GM23338 (cell line): ENCODE data around the gene ARSB.

ENCODE experiments used
- EZH2 ChIP-seq: fragments of 200-600 bp; sonication (generic); IDR thresholded peaks from one replicate; pipeline ENCODE4 v1.8.0; 2017; ENCODE audit warnings: antibody characterized with exemption, mild to moderate bottlenecking, low read depth; ENCODE audit not compliant: unreplicated experiment
- JUNB ChIP-seq: IDR thresholded peaks from one replicate; pipeline ENCODE4 v1.6.1; 2016; ENCODE audit warnings: antibody characterized with exemption; ENCODE audit not compliant: unreplicated experiment
- POLR2AphosphoS5 ChIP-seq: IDR thresholded peaks from 2 replicates; pipeline ENCODE4 v1.6.1; 2016; ENCODE audit warnings: antibody characterized with exemption, low read depth
- REST ChIP-seq: IDR thresholded peaks from one replicate; pipeline ENCODE4 v1.6.1; 2018; ENCODE audit warnings: antibody characterized with exemption; ENCODE audit not compliant: unreplicated experiment

- TF ChIP-seq JUNB (no peak), EZH2 (no peak), REST (no peak), POLR2AphosphoS5 (no peak)
Measured at GRCh38 chr5:78975035-78975434, 10.1 kb downstream of the ARSB start.
